Testis (tissue), 2 donors: ENCODE results near the gene TENT5C.

Experiments
- POLR2A ChIP-seq: fragments of 450-650 bp; IDR thresholded peaks from one replicate; pipeline ENCODE4 v1.6.1; 2017; ENCODE audit warnings: antibody characterized with exemption, mild to moderate bottlenecking, moderate library complexity
- TF ChIP-seq, protein P1 (sequence below), 3 experiments: fragments of 450-650 bp in 2 of 3; fragments of 200-600 bp in 1 of 3; sonication (generic) in 1 of 3; IDR thresholded peaks; one replicate each; pipeline ENCODE4 v1.5.1; 2016 to 2019; ENCODE audit warnings: antibody characterized with exemption in 3 of 3, mild to moderate bottlenecking in 2 of 3, moderate library complexity in 1 of 3

- no peak for TF ChIP-seq POLR2A
- TF ChIP-seq, protein P1, sequence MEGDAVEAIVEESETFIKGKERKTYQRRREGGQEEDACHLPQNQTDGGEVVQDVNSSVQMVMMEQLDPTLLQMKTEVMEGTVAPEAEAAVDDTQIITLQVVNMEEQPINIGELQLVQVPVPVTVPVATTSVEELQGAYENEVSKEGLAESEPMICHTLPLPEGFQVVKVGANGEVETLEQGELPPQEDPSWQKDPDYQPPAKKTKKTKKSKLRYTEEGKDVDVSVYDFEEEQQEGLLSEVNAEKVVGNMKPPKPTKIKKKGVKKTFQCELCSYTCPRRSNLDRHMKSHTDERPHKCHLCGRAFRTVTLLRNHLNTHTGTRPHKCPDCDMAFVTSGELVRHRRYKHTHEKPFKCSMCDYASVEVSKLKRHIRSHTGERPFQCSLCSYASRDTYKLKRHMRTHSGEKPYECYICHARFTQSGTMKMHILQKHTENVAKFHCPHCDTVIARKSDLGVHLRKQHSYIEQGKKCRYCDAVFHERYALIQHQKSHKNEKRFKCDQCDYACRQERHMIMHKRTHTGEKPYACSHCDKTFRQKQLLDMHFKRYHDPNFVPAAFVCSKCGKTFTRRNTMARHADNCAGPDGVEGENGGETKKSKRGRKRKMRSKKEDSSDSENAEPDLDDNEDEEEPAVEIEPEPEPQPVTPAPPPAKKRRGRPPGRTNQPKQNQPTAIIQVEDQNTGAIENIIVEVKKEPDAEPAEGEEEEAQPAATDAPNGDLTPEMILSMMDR (IDR thresholded peaks at IDR 0.05), result no peak
Observed at GRCh38 chr1:117629625-117630422, 24.0 kb downstream of the TENT5C start.
